HCT116 (cell line): Measurements from ENCODE around the gene MAGEF1. TPM values are rescaled to one million over a fixed set of nuclear protein-coding genes. Genes with fewer than 3 reads are reported as not detected.

Experiments
- ATAC-seq: fragments of 200-7000 bp; cut with Tn5 transposase; 2 replicates; pipeline ENCODE4 v1.9.1; 2020; ENCODE audit warnings: mild to moderate bottlenecking, moderate library complexity
- BruUV-seq: library from RNA; stranded (reverse); fragments of 400-500 nt; replicated peaks from 2 replicates; lab custom pipeline; 2021; lab: Mats Ljungman, UMichigan
- CTCF ChIA-PET: fragments of 300-600 bp; sonication (Branson Sonifier 250); formaldehyde crosslinking; loops from one replicate; lab custom pipeline; 2021; ENCODE audit warnings: antibody characterized with exemption; lab: Charles Lee
- POLR2A ChIA-PET: fragments of 300-600, 350-600 bp; sonication (Branson Sonifier 250); formaldehyde crosslinking; loops from one replicate; lab custom pipeline; 2021; ENCODE audit warnings: antibody characterized with exemption; lab: Charles Lee
- RAD21 ChIA-PET, 2 experiments: fragments of 300-600 bp; sonication (Branson Sonifier 250); formaldehyde crosslinking; loops; one replicate each; lab custom pipeline; 2023; ENCODE audit warnings: low total read pairs in 2 of 2; ENCODE audit not compliant: uncharacterized antibody in 2 of 2, unreplicated experiment in 2 of 2, low non-redundant PET in 1 of 2; lab: Charles Lee
- DNase-seq: peaks from one replicate; pipeline ENCODE4 v3.0.0-alpha.2; 2010; ENCODE audit warnings: low read depth, low spot score
- H2AFZ ChIP-seq: fragments of 200-600 bp; shearing (Covaris generic), sonication (generic); 2 replicates; pipeline ENCODE4 v1.6.1; 2017; ENCODE audit warnings: low read depth, mixed run types, mixed read lengths, antibody characterized with exemption, low read length; ENCODE audit not compliant: poor library complexity, severe bottlenecking
- H3K27ac ChIP-seq: 2 replicates; pipeline ENCODE4 v1.5.1; 2012; ENCODE audit warnings: low read depth, low read length
- H3K27me3 ChIP-seq: fragments of 200-600 bp; sonication (generic); 2 replicates; pipeline ENCODE4 v1.6.1; 2016; ENCODE audit warnings: mixed run types, low read length, mixed read lengths; ENCODE audit not compliant: insufficient read depth
- H3K36me3 ChIP-seq, 2 experiments: fragments of 200-500 bp in 1 of 2; fragments of 200-600 bp in 1 of 2; sonication (Bioruptor generic) in 1 of 2; sonication (generic) in 1 of 2; 2 replicates each; pipeline versions ENCODE4 v1.5.1 to v1.6.1; 2014 to 2016; ENCODE audit warnings: low read length in 2 of 2, inconsistent platforms in 1 of 2, mixed read lengths in 1 of 2, mixed run types in 1 of 2; ENCODE audit not compliant: insufficient read depth in 2 of 2, control insufficient read depth in 1 of 2
- H3K4me1 ChIP-seq, 2 experiments: fragments of 200-600 bp in 1 of 2; sonication (generic) in 1 of 2; 2 replicates each; pipeline versions ENCODE4 v1.5.1 to v1.6.1; 2012 to 2017; ENCODE audit warnings: low read length in 2 of 2, inconsistent platforms in 1 of 2, mild to moderate bottlenecking in 1 of 2, mixed read lengths in 1 of 2, mixed run types in 1 of 2, moderate library complexity in 1 of 2; ENCODE audit not compliant: insufficient read depth in 2 of 2, control insufficient read depth in 1 of 2
- H3K4me2 ChIP-seq: fragments of 200-600 bp; sonication (generic); 2 replicates; pipeline ENCODE4 v1.6.1; 2017; ENCODE audit warnings: mixed run types, low read length, mixed read lengths
- H3K4me3 ChIP-seq, 2 experiments: fragments of 200-600 bp in 1 of 2; sonication (generic) in 1 of 2; replicated peaks in 1 of 2; 2 replicates each; pipeline ENCODE4 v1.5.1; 2011 to 2016; ENCODE audit warnings: low read length in 2 of 2, control low read depth in 1 of 2, low read depth in 1 of 2, mild to moderate bottlenecking in 1 of 2, mixed read lengths in 1 of 2, mixed run types in 1 of 2
- H3K79me2 ChIP-seq: fragments of 200-600 bp; sonication (generic); 2 replicates; pipeline ENCODE4 v1.6.1; 2017; ENCODE audit warnings: mild to moderate bottlenecking, mixed run types, low read length, moderate library complexity, mixed read lengths; ENCODE audit not compliant: insufficient read depth
- H3K9ac ChIP-seq: fragments of 200-600 bp; sonication (generic); 2 replicates; pipeline ENCODE4 v1.6.1; 2016; ENCODE audit warnings: low read length, mixed read lengths
- H3K9me2 ChIP-seq: fragments of 200-600 bp; sonication (generic), shearing (Covaris generic); 2 replicates; pipeline ENCODE4 v1.6.1; 2017; ENCODE audit warnings: mixed run types, mild to moderate bottlenecking, moderate library complexity; ENCODE audit not compliant: insufficient read depth
- H3K9me3 ChIP-seq, 2 experiments: fragments of 200-500 bp in 1 of 2; fragments of 200-600 bp in 1 of 2; sonication (Bioruptor generic) in 1 of 2; sonication (generic) in 1 of 2; 2 replicates each; pipeline ENCODE4 v1.6.1; 2014 to 2017; ENCODE audit warnings: low read length in 2 of 2, mixed read lengths in 2 of 2, inconsistent platforms in 1 of 2, low read depth in 1 of 2, mild to moderate bottlenecking in 1 of 2, mixed run types in 1 of 2, moderate library complexity in 1 of 2; ENCODE audit not compliant: control insufficient read depth in 1 of 2, insufficient read depth in 1 of 2
- H4K20me1 ChIP-seq: fragments of 200-600 bp; sonication (generic), shearing (Covaris generic); 2 replicates; pipeline ENCODE4 v1.6.1; 2017; ENCODE audit warnings: mixed run types, mild to moderate bottlenecking, moderate library complexity; ENCODE audit not compliant: insufficient read depth
- EGR1 ChIP-seq: IDR thresholded peaks from 2 replicates; pipeline ENCODE4 v1.6.1; 2012; ENCODE audit warnings: low read depth
- FOSL1 ChIP-seq: IDR thresholded peaks from 2 replicates; pipeline ENCODE4 v1.6.1; 2012; ENCODE audit warnings: low read depth
- SRF ChIP-seq: IDR thresholded peaks from 2 replicates; pipeline ENCODE4 v1.6.1; 2012; ENCODE audit warnings: low read depth
- intact Hi-C: fragments of 100-400 bp; cut with micrococcal nuclease; formaldehyde crosslinking; loops from 2 replicates; pipeline ENCODE4 v1.10.0; 2022
- total RNA-seq: library from RNA; stranded (reverse); gene quantifications from one replicate; pipeline ENCODE4 v1.2.1, GENCODE V29; 2021; ENCODE audit not compliant: unreplicated experiment
- TF ChIP-seq, protein P1 (sequence below): IDR thresholded peaks from 2 replicates; pipeline ENCODE4 v1.6.1; 2012; ENCODE audit warnings: low read depth
- TF ChIP-seq, protein P2 (sequence below), 3 experiments: fragments of 200-600 bp in 1 of 3; sonication (generic) in 1 of 3; IDR thresholded peaks in 2 of 3; conservative IDR thresholded peaks in 1 of 3; 2 replicates each; pipeline ENCODE4 v1.5.1; 2012 to 2017; ENCODE audit warnings: low read depth in 2 of 3, low read length in 2 of 3, antibody characterized with exemption in 1 of 3, borderline replicate concordance in 1 of 3, control low read depth in 1 of 3, mild to moderate bottlenecking in 1 of 3, mixed read lengths in 1 of 3, mixed run types in 1 of 3, moderate library complexity in 1 of 3; ENCODE audit not compliant: insufficient read depth in 1 of 3

The MAGEF1 gene
- total RNA-seq, 1 experiment from 2014 or later, result 44.1 TPM

DNA sequence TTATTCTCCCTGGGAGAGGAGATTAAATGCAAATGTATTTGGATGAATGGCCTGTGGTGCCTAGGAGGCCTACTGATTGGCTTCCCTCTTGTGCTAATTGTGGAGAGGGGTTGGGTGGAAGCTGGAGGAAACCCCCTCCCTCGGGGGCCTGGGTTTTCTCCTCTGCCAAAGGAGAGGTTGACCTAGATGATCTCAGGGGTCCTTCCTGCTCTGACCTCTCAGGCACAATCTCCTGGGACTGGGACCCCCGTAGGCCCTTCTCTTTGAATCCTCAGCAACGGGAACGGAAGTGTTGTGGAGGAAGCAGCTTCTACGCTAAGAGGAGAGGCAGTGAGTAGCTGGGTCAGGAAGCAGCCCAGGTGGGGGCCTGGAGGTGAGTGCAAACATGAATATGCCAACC is 40.5 kb upstream of the MAGEF1 start:
- TF ChIP-seq, protein P1, sequence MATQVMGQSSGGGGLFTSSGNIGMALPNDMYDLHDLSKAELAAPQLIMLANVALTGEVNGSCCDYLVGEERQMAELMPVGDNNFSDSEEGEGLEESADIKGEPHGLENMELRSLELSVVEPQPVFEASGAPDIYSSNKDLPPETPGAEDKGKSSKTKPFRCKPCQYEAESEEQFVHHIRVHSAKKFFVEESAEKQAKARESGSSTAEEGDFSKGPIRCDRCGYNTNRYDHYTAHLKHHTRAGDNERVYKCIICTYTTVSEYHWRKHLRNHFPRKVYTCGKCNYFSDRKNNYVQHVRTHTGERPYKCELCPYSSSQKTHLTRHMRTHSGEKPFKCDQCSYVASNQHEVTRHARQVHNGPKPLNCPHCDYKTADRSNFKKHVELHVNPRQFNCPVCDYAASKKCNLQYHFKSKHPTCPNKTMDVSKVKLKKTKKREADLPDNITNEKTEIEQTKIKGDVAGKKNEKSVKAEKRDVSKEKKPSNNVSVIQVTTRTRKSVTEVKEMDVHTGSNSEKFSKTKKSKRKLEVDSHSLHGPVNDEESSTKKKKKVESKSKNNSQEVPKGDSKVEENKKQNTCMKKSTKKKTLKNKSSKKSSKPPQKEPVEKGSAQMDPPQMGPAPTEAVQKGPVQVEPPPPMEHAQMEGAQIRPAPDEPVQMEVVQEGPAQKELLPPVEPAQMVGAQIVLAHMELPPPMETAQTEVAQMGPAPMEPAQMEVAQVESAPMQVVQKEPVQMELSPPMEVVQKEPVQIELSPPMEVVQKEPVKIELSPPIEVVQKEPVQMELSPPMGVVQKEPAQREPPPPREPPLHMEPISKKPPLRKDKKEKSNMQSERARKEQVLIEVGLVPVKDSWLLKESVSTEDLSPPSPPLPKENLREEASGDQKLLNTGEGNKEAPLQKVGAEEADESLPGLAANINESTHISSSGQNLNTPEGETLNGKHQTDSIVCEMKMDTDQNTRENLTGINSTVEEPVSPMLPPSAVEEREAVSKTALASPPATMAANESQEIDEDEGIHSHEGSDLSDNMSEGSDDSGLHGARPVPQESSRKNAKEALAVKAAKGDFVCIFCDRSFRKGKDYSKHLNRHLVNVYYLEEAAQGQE, result no peak
- no peak for TF ChIP-seq FOSL1
- TF ChIP-seq, protein P2, sequence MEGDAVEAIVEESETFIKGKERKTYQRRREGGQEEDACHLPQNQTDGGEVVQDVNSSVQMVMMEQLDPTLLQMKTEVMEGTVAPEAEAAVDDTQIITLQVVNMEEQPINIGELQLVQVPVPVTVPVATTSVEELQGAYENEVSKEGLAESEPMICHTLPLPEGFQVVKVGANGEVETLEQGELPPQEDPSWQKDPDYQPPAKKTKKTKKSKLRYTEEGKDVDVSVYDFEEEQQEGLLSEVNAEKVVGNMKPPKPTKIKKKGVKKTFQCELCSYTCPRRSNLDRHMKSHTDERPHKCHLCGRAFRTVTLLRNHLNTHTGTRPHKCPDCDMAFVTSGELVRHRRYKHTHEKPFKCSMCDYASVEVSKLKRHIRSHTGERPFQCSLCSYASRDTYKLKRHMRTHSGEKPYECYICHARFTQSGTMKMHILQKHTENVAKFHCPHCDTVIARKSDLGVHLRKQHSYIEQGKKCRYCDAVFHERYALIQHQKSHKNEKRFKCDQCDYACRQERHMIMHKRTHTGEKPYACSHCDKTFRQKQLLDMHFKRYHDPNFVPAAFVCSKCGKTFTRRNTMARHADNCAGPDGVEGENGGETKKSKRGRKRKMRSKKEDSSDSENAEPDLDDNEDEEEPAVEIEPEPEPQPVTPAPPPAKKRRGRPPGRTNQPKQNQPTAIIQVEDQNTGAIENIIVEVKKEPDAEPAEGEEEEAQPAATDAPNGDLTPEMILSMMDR (IDR thresholded peaks at IDR 0.05 in 2 of 3, conservative IDR thresholded peaks at IDR 0.05 in 1 of 3; ENCODE audit: borderline replicate concordance in 1 of 3, insufficient read depth in 1 of 3, low read depth in 2 of 3, low read length in 2 of 3), result no peak
- TF ChIP-seq EGR1, result no peak
- no peak for TF ChIP-seq SRF
- TF ChIP-seq, all 23 proteins: peak for 0
- RAD21 ChIA-PET, result no interaction called here
- Histone ChIP-seq H3K36me3 (no peaks in the 10 kb centered on the region), H3K4me3 (no peak overlapping the region), H4K20me1 (no peaks in the 10 kb centered on the region), H3K9me2 (no peaks in the 10 kb centered on the region), H3K4me1 (peaks cover 0 to 7% of the 10 kb centered on the region in 2 experiments; a peak in 2 of 4 replicates), H3K9ac (no peak overlapping the region), H3K79me2 (no peaks in the 10 kb centered on the region), H3K4me2 (no peak overlapping the region), H3K27me3 (no peaks in the 10 kb centered on the region), H3K9me3 (no peaks in the 10 kb centered on the region), H3K27ac (no peak overlapping the region), H2AFZ (no peak overlapping the region)
- POLR2A ChIA-PET, result no interaction called here
- ATAC-seq (no peak), DNase-seq (no peak)
- no TSS peak for BruUV-seq
- intact Hi-C loops, result no loop called here
- CTCF ChIA-PET, result interaction anchor here (3.0 kb wide), 1 partner anchor 191 kb away, joined by 16 read pairs; the partner anchor contains the start of gene EPHB3
